HepG2 (cell line): ENCODE results near the gene FALEC. TPM values are rescaled to one million over a fixed set of nuclear protein-coding genes. Genes with fewer than 3 reads are reported as not detected.

Experiments used
- BRCA1 ChIP-seq: sonication (generic); formaldehyde crosslinking; IDR thresholded peaks from 2 replicates; pipeline ENCODE4 v1.4.0; 2020; ENCODE audit warnings: missing genetic modification reagents
- JUN ChIP-seq: sonication (generic); formaldehyde crosslinking; IDR thresholded peaks from 2 replicates; pipeline ENCODE4 v1.4.0; 2020; ENCODE audit warnings: mild to moderate bottlenecking, missing genetic modification reagents
- KDM1A ChIP-seq: IDR thresholded peaks from 2 replicates; pipeline ENCODE4 v1.6.1; 2016; ENCODE audit warnings: missing compliant biosample characterization
- MTF2 ChIP-seq: sonication (generic); formaldehyde crosslinking; IDR thresholded peaks from 2 replicates; pipeline ENCODE4 v1.5.0; 2020; ENCODE audit warnings: missing genetic modification reagents, borderline replicate concordance
- RNF219 ChIP-seq: sonication (generic); formaldehyde crosslinking; IDR thresholded peaks from 2 replicates; pipeline ENCODE4 v1.5.0; 2020; ENCODE audit warnings: mild to moderate bottlenecking, missing genetic modification reagents
- SMC3 ChIP-seq: IDR thresholded peaks from 2 replicates; pipeline ENCODE4 v1.6.1; 2011; ENCODE audit warnings: low read length, improper control_type of control experiment
- SOX13 ChIP-seq, 3 experiments: fragments of 450-650 bp in 1 of 3; sonication (generic) in 1 of 3; formaldehyde crosslinking in 1 of 3; IDR thresholded peaks in 2 of 3; conservative IDR thresholded peaks in 1 of 3; 2 replicates each; pipeline versions ENCODE4 v1.5.0 to v1.6.1; 2016 to 2020; ENCODE audit warnings: antibody characterized with exemption in 1 of 3, mild to moderate bottlenecking in 1 of 3, missing compliant biosample characterization in 1 of 3, missing genetic modification reagents in 1 of 3, moderate library complexity in 1 of 3
- TAF15 ChIP-seq: fragments of 200-400 bp; formaldehyde crosslinking; IDR thresholded peaks from one replicate; pipeline ENCODE4 v1.6.1; 2018; ENCODE audit warnings: mild to moderate bottlenecking, low read depth, low read length; ENCODE audit not compliant: poor library complexity, severe bottlenecking
- TEAD3 ChIP-seq: optimal IDR thresholded peaks from 2 replicates; pipeline ENCODE3; 2016; ENCODE audit warnings: borderline replicate concordance
- TRIM24 ChIP-seq: sonication (generic); formaldehyde crosslinking; IDR thresholded peaks from 2 replicates; pipeline ENCODE4 v1.8.0; 2022; ENCODE audit warnings: mild to moderate bottlenecking, missing genetic modification reagents
- U2AF1 ChIP-seq: fragments of 200-400 bp; formaldehyde crosslinking; optimal IDR thresholded peaks from 2 replicates; pipeline ENCODE3; 2017; ENCODE audit warnings: mild to moderate bottlenecking, low read depth, low read length
- YY1 ChIP-seq: IDR thresholded peaks from 2 replicates; pipeline ENCODE4 v1.6.1; 2011; ENCODE audit warnings: low read length, low read depth, moderate library complexity, mild to moderate bottlenecking; ENCODE audit not compliant: insufficient read depth, insufficient replicate concordance
- ZNF136 ChIP-seq: sonication (generic); formaldehyde crosslinking; IDR thresholded peaks from 2 replicates; pipeline ENCODE4 v1.8.1; 2022; ENCODE audit warnings: low read depth, mild to moderate bottlenecking, moderate library complexity, missing genetic modification reagents
- ZNF224 ChIP-seq: sonication (generic); formaldehyde crosslinking; IDR thresholded peaks from 2 replicates; pipeline ENCODE4 v1.5.0; 2020; ENCODE audit warnings: mild to moderate bottlenecking, missing genetic modification reagents
- ZNF367 ChIP-seq: sonication (generic); formaldehyde crosslinking; IDR thresholded peaks from 2 replicates; pipeline ENCODE4 v1.4.0; 2020; ENCODE audit warnings: missing genetic modification reagents, borderline replicate concordance
- ZNF460 ChIP-seq: sonication (generic); formaldehyde crosslinking; IDR thresholded peaks from 2 replicates; pipeline ENCODE4 v1.5.1; 2020; ENCODE audit warnings: missing genetic modification reagents, mild to moderate bottlenecking, borderline replicate concordance
- ZNF550 ChIP-seq: sonication (generic); formaldehyde crosslinking; IDR thresholded peaks from 2 replicates; pipeline ENCODE4 v1.4.0; 2020; ENCODE audit warnings: mild to moderate bottlenecking, missing genetic modification reagents, borderline replicate concordance
- ZNF572 ChIP-seq: sonication (generic); formaldehyde crosslinking; IDR thresholded peaks from 2 replicates; pipeline ENCODE4 v1.5.1; 2020; ENCODE audit warnings: mild to moderate bottlenecking, missing genetic modification reagents
- ZNF605 ChIP-seq: sonication (generic); formaldehyde crosslinking; IDR thresholded peaks from 2 replicates; pipeline ENCODE4 v1.8.0; 2022; ENCODE audit warnings: mild to moderate bottlenecking, missing genetic modification reagents
- ZNF747 ChIP-seq: sonication (generic); formaldehyde crosslinking; IDR thresholded peaks from 2 replicates; pipeline ENCODE4 v1.8.1; 2023; ENCODE audit warnings: missing genetic modification reagents, mild to moderate bottlenecking, borderline replicate concordance
- polyA plus RNA-seq, 8 experiments: library from polyadenylated mRNA; depleted of rRNA in 3 of 8; stranded (reverse) in 7 of 8; unstranded in 1 of 8; fragments of >200 nt; fragmentation: Illumina TruSeq in 4 of 8; extraction: Trizol in 4 of 8; gene quantifications; 2 replicates each; pipeline versions ENCODE4 v1.2.1 to v1.2.3, GENCODE V29; 2011 to 2016; ENCODE audit warnings: low read depth in 4 of 8, missing spikeins in 1 of 8, mixed read lengths in 1 of 8; ENCODE audit not compliant: insufficient read depth in 1 of 8
- total RNA-seq, 5 experiments: library from RNA; depleted of rRNA; stranded (reverse); fragments of >200 nt; fragmentation: Illumina TruSeq; extraction: Trizol; gene quantifications; 2 replicates each; pipeline ENCODE4 v1.2.3, GENCODE V29; 2016; ENCODE audit warnings: low read depth in 1 of 5
- TF ChIP-seq, protein P1 (sequence below): sonication (generic); formaldehyde crosslinking; IDR thresholded peaks from 2 replicates; pipeline ENCODE4 v1.4.0; 2020; ENCODE audit warnings: mild to moderate bottlenecking, missing genetic modification reagents
- TF ChIP-seq, protein P2 (sequence below): sonication (generic); formaldehyde crosslinking; IDR thresholded peaks from 2 replicates; pipeline ENCODE4 v1.4.0; 2020; ENCODE audit warnings: mild to moderate bottlenecking, missing genetic modification reagents
- TF ChIP-seq, protein P3 (sequence below): sonication (generic); formaldehyde crosslinking; conservative IDR thresholded peaks from 2 replicates; pipeline ENCODE4 v1.8.0; 2022; ENCODE audit warnings: low read depth, missing genetic modification reagents
- TF ChIP-seq, protein P4 (sequence below): sonication (generic); formaldehyde crosslinking; IDR thresholded peaks from 2 replicates; pipeline ENCODE4 v1.4.0; 2020; ENCODE audit warnings: missing genetic modification reagents

The FALEC gene
- total and polyA plus RNA-seq, 2 of the 13 experiments (the other 11 are each of a cell fraction or from before 2014, with no cell fraction given) = 0.33 to 0.71 TPM

DNA sequence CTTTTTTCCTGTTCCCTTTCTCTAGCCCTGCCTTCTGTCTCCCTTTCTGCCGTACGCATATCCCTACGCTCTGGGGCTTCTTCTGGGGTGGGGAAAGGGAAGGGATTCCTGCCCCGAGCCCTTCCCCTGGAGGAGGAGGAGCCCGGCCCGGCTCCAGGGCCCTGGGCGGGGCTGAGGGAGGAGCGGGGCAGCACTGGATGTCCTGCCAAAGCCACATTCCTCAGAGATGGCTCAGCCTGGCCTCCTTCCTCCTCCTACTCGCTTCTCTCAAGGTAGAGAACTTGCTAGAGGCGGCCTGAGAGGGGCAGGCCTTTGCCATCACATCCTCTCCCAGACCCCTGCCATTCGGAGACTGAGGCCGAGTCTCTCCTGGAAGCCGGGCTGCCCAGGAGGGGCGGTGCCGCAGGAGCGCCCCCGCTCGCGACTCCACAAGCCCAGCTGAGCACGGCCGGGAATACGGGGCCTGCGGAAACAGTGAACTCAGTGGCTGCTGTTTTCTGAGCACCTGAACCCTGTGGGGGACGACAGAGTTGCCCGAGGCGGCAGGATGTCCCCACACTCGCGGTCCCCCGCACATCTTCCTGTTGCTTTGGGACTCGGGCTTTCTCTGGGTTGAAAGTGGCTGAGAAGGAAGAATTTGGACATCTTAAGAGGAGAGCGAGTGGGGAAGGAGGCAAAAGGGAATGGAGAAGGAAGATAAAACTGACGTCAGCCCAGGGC lies 45.9 kb downstream of the FALEC start (continued):
- TF ChIP-seq RNF219 (0 out of 2 replicates have a peak, but pooled peaks have one; percentile 33), ZNF136 (CRISPR knock-in tag) (no peak), KDM1A (CRISPR knock-in tag) (no peak), U2AF1 (peak; percentile 80), ZNF747 (CRISPR knock-in tag) (no peak), MTF2 (CRISPR knock-in tag) (no peak), ZNF550 (CRISPR knock-in tag) (no peak), SOX13 (IDR thresholded peaks at IDR 0.05) (no peak), SOX13 (CRISPR knock-in tag; conservative IDR thresholded peaks at IDR 0.05 in 1 of 2, IDR thresholded peaks at IDR 0.05 in 1 of 2) (no peak; a peak in 1 of 4 replicates), YY1 (no peak), SMC3 (no peak; the same call in 1 of the 2 replicates), ZNF572 (no peak), ZNF367 (no peak), BRCA1 (CRISPR knock-in tag) (no peak), TRIM24 (CRISPR knock-in tag) (no peak), TEAD3 (CRISPR knock-in tag) (peak; percentile 71), ZNF224 (no peak), ZNF605 (CRISPR knock-in tag) (0 out of 2 replicates have a peak, but pooled peaks have one; percentile 8), JUN (CRISPR knock-in tag) (no peak), ZNF460 (CRISPR knock-in tag) (no peak), TAF15 (no peak)
- TF ChIP-seq, protein P1, sequence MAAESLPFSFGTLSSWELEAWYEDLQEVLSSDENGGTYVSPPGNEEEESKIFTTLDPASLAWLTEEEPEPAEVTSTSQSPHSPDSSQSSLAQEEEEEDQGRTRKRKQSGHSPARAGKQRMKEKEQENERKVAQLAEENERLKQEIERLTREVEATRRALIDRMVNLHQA (CRISPR knock-in tag) = no peak
- TF ChIP-seq, protein P2, sequence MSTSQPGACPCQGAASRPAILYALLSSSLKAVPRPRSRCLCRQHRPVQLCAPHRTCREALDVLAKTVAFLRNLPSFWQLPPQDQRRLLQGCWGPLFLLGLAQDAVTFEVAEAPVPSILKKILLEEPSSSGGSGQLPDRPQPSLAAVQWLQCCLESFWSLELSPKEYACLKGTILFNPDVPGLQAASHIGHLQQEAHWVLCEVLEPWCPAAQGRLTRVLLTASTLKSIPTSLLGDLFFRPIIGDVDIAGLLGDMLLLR (CRISPR knock-in tag) = no peak
- TF ChIP-seq, protein P3, sequence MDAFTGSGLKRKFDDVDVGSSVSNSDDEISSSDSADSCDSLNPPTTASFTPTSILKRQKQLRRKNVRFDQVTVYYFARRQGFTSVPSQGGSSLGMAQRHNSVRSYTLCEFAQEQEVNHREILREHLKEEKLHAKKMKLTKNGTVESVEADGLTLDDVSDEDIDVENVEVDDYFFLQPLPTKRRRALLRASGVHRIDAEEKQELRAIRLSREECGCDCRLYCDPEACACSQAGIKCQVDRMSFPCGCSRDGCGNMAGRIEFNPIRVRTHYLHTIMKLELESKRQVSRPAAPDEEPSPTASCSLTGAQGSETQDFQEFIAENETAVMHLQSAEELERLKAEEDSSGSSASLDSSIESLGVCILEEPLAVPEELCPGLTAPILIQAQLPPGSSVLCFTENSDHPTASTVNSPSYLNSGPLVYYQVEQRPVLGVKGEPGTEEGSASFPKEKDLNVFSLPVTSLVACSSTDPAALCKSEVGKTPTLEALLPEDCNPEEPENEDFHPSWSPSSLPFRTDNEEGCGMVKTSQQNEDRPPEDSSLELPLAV (CRISPR knock-in tag) = no peak
- TF ChIP-seq, protein P4, sequence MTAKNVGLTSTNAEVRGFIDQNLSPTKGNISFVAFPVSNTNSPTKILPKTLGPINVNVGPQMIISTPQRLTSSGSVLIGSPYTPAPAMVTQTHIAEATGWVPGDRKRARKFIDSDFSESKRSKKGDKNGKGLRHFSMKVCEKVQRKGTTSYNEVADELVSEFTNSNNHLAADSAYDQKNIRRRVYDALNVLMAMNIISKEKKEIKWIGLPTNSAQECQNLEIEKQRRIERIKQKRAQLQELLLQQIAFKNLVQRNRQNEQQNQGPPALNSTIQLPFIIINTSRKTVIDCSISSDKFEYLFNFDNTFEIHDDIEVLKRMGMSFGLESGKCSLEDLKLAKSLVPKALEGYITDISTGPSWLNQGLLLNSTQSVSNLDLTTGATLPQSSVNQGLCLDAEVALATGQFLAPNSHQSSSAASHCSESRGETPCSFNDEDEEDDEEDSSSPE (CRISPR knock-in tag) = no peak
